GM12878 (cell line): ENCODE results near the gene LDLR. TPM values are rescaled to one million over a fixed set of nuclear protein-coding genes. Genes with fewer than 3 reads are reported as not detected.
A peak's percentile ranks its signal among the peaks of the same experiment; 100 is the strongest.

ENCODE experiments used
- BCL11A ChIP-seq: IDR thresholded peaks from 2 replicates; pipeline ENCODE4 v1.6.1; 2011; ENCODE audit warnings: low read depth, low read length
- BRCA1 ChIP-seq: IDR thresholded peaks from 2 replicates; pipeline ENCODE4 v1.6.1; 2011; ENCODE audit warnings: low read depth, low read length, improper control_type of control experiment
- EED ChIP-seq: sonication (generic); IDR thresholded peaks from 2 replicates; pipeline ENCODE4 v1.6.1; 2016; ENCODE audit warnings: antibody characterized with exemption, low read depth
- ESRRA ChIP-seq: IDR thresholded peaks from 2 replicates; pipeline ENCODE4 v1.6.1; 2012; ENCODE audit warnings: mild to moderate bottlenecking, low read length, improper control_type of control experiment
- ETV6 ChIP-seq, 2 experiments: fragments of 450-650 bp in 1 of 2; IDR thresholded peaks in 1 of 2; conservative IDR thresholded peaks in 1 of 2; 2 replicates each; pipeline ENCODE4 v1.6.1; 2014; ENCODE audit warnings: antibody characterized with exemption in 1 of 2, borderline replicate concordance in 1 of 2, low read depth in 1 of 2, mild to moderate bottlenecking in 1 of 2, moderate library complexity in 1 of 2
- FOXM1 ChIP-seq: IDR thresholded peaks from 2 replicates; pipeline ENCODE4 v1.6.1; 2012; ENCODE audit warnings: low read depth, mild to moderate bottlenecking, inconsistent platforms, low read length, moderate library complexity
- HDAC6 ChIP-seq: fragments of 200-600 bp; sonication (generic); IDR thresholded peaks from one replicate; pipeline ENCODE4 v1.8.0; 2017; ENCODE audit warnings: antibody characterized with exemption; ENCODE audit not compliant: unreplicated experiment
- IKZF2 ChIP-seq, 2 experiments: fragments of 450-650 bp; IDR thresholded peaks; 2 replicates each; pipeline ENCODE4 v1.6.1; 2017; ENCODE audit warnings: mild to moderate bottlenecking in 2 of 2, moderate library complexity in 2 of 2
- IRF4 ChIP-seq: IDR thresholded peaks from 2 replicates; pipeline ENCODE4 v1.6.1; 2011; ENCODE audit warnings: low read depth, low read length
- MTA2 ChIP-seq: fragments of 450-650 bp; IDR thresholded peaks from 2 replicates; pipeline ENCODE4 v1.6.1; 2016; ENCODE audit warnings: low read depth, mild to moderate bottlenecking, moderate library complexity
- MXI1 ChIP-seq: fragments of 150-350 bp; IDR thresholded peaks from 2 replicates; pipeline ENCODE4 v1.6.1; 2011; ENCODE audit warnings: low read depth, mild to moderate bottlenecking, inconsistent platforms, low read length, improper control_type of control experiment
- NFYA ChIP-seq: IDR thresholded peaks from 2 replicates; pipeline ENCODE4 v1.6.1; 2011; ENCODE audit warnings: low read depth, mild to moderate bottlenecking, low read length, improper control_type of control experiment, borderline replicate concordance
- POLR2A ChIP-seq: IDR thresholded peaks from 2 replicates; pipeline ENCODE4 v1.6.1; 2011; ENCODE audit warnings: low read depth, mild to moderate bottlenecking, low read length
- RB1 ChIP-seq: fragments of 450-650 bp; formaldehyde crosslinking; IDR thresholded peaks from 2 replicates; pipeline ENCODE4 v1.6.1; 2017; ENCODE audit warnings: mild to moderate bottlenecking, borderline replicate concordance
- SMAD5 ChIP-seq: IDR thresholded peaks from 2 replicates; pipeline ENCODE4 v1.6.1; 2016; ENCODE audit warnings: antibody characterized with exemption, low read depth
- SMARCA5 ChIP-seq: fragments of 450-650 bp; IDR thresholded peaks from 2 replicates; pipeline ENCODE4 v1.6.1; 2017; ENCODE audit warnings: mild to moderate bottlenecking
- SMC3 ChIP-seq: IDR thresholded peaks from 2 replicates; pipeline ENCODE4 v1.6.1; 2011; ENCODE audit warnings: low read length, improper control_type of control experiment, borderline replicate concordance
- SPI1 ChIP-seq: IDR thresholded peaks from 2 replicates; pipeline ENCODE4 v1.6.1; 2011; ENCODE audit warnings: low read depth, mild to moderate bottlenecking, low read length, moderate library complexity, borderline replicate concordance; ENCODE audit not compliant: insufficient read depth
- STAT3 ChIP-seq: IDR thresholded peaks from 2 replicates; pipeline ENCODE4 v1.6.1; 2011; ENCODE audit warnings: low read depth, low read length, improper control_type of control experiment
- SUZ12 ChIP-seq: fragments of 200-600 bp; sonication (generic); IDR thresholded peaks from one replicate; pipeline ENCODE4 v1.6.1; 2018; ENCODE audit warnings: antibody characterized with exemption, mild to moderate bottlenecking; ENCODE audit not compliant: unreplicated experiment
- WRNIP1 ChIP-seq: IDR thresholded peaks from 2 replicates; pipeline ENCODE4 v1.6.1; 2011; ENCODE audit warnings: low read depth, low read length, improper control_type of control experiment, borderline replicate concordance
- ZZZ3 ChIP-seq: IDR thresholded peaks from 2 replicates; pipeline ENCODE4 v1.6.1; 2011; ENCODE audit warnings: low read depth; ENCODE audit not compliant: control insufficient read depth, insufficient read length
- polyA plus RNA-seq, 11 experiments: library from polyadenylated mRNA; depleted of rRNA in 4 of 11; unstranded in 6 of 11; stranded (reverse) in 5 of 11; fragments of >200 nt; fragmentation: Nextera tagmentation in 4 of 11; fragmentation: Illumina TruSeq in 1 of 11; extraction: Ambion mirVana in 4 of 11; extraction: Trizol in 1 of 11; gene quantifications; 1 replicate in 1 of 11; 2 replicates in 10 of 11; pipeline versions ENCODE4 v1.2.1 to v1.2.3, GENCODE V29; 2011 to 2016; ENCODE audit warnings: inconsistent platforms in 2 of 11, missing spikeins in 2 of 11, low read depth in 1 of 11
- total RNA-seq, 4 experiments: library from RNA; depleted of rRNA in 3 of 4; stranded (reverse); fragments of >200 nt in 3 of 4; fragmentation: Illumina TruSeq in 1 of 4; extraction: Trizol in 1 of 4; gene quantifications; 2 replicates each; pipeline versions ENCODE4 v1.2.1 to v1.2.3, GENCODE V29; 2013 to 2021
- TF ChIP-seq, protein P1 (sequence below): fragments of 450-650 bp; IDR thresholded peaks from 2 replicates; pipeline ENCODE4 v1.6.1; 2017; ENCODE audit warnings: borderline replicate concordance
- TF ChIP-seq, protein P2 (sequence below): fragments of 450-650 bp; IDR thresholded peaks from 2 replicates; pipeline ENCODE4 v1.6.1; 2014; ENCODE audit warnings: mild to moderate bottlenecking
- TF ChIP-seq, protein P3 (sequence below): fragments of 450-650 bp; IDR thresholded peaks from 2 replicates; pipeline ENCODE4 v1.6.1; 2016; ENCODE audit warnings: mild to moderate bottlenecking
- TF ChIP-seq, protein P4 (sequence below): fragments of 450-650 bp; conservative IDR thresholded peaks from 2 replicates; pipeline ENCODE4 v1.6.1; 2017; ENCODE audit warnings: mild to moderate bottlenecking, moderate library complexity

LDLR gene
- total and polyA plus RNA-seq, 10 of the 15 experiments (the other 5 are each of a cell fraction or from before 2014, with no cell fraction given), result 11.3 to 59.2 (median 27.3) TPM

DNA sequence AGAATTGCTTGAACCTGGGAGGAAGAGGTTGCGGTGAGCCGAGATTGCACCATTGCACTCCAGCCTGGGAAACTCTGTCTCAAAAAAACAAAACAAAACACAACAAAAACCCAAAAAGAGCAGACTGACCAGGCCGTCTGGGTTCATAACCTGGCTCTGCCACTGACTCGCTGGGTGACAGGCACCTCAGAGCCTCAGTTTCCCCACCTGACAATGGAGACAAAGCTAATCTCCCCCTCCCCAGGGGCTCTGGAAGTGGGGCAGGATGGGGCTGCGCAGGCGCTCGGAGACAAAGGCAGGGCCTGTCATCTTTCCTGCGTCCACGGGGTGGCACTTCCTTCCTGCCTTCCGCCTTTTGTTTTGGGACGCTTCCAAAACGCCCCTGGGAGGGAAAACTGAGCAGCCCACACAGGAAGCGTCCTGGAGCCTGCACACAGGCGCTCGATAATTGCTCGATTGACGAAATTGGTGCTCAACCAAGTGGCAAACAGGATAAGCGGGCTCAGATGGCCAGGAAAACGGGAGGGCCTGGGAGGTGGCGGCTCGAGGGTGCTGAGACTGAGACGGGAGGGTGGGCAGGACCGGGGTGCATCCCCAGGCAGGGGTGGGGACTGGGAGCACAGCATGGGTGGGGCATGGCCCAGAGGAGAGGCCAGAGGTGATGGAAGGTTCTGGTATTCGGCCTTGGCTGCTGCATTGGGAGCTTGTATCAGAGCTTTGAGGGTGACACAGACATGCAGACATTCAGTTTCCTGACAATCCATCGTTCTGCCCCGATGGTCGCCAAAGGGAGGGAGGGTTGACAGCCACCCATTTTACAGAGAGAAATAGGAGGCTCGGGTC is 48.5 kb downstream of the LDLR start (continued):
- TF ChIP-seq SMC3 (peak; percentile 81), WRNIP1 (no peak), MXI1 (no peak), SPI1 (0 out of 2 replicates have a peak, but pooled peaks have one; percentile 18), MTA2 (no peak), ESRRA (no peak), SUZ12 (no peak), SMARCA5 (no peak), IRF4 (no peak), BCL11A (no peak), STAT3 (no peak), RB1 (no peak; the same call in 1 of the 2 replicates), EED (peak; percentile 55; the same call in 1 of the 2 replicates), ETV6 (conservative IDR thresholded peaks at IDR 0.05 in 1 of 2, IDR thresholded peaks at IDR 0.05 in 1 of 2; ENCODE audit: borderline replicate concordance in 1 of 2, low read depth in 1 of 2) (peak in 1 of 2 experiments; percentile 46; a peak in 1 of 4 replicates), BRCA1 (no peak), ZZZ3 (no peak), HDAC6 (no peak), IKZF2 (IDR thresholded peaks at IDR 0.05) (peak in 1 of 2 experiments; percentile 14; a peak in 1 of 4 replicates), SMAD5 (no peak), NFYA (no peak), POLR2A (no peak), FOXM1 (no peak)
- TF ChIP-seq, protein P1, sequence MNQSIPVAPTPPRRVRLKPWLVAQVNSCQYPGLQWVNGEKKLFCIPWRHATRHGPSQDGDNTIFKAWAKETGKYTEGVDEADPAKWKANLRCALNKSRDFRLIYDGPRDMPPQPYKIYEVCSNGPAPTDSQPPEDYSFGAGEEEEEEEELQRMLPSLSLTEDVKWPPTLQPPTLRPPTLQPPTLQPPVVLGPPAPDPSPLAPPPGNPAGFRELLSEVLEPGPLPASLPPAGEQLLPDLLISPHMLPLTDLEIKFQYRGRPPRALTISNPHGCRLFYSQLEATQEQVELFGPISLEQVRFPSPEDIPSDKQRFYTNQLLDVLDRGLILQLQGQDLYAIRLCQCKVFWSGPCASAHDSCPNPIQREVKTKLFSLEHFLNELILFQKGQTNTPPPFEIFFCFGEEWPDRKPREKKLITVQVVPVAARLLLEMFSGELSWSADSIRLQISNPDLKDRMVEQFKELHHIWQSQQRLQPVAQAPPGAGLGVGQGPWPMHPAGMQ, result no peak
- TF ChIP-seq, protein P2, sequence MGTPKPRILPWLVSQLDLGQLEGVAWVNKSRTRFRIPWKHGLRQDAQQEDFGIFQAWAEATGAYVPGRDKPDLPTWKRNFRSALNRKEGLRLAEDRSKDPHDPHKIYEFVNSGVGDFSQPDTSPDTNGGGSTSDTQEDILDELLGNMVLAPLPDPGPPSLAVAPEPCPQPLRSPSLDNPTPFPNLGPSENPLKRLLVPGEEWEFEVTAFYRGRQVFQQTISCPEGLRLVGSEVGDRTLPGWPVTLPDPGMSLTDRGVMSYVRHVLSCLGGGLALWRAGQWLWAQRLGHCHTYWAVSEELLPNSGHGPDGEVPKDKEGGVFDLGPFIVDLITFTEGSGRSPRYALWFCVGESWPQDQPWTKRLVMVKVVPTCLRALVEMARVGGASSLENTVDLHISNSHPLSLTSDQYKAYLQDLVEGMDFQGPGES, result no peak
- TF ChIP-seq, protein P3, sequence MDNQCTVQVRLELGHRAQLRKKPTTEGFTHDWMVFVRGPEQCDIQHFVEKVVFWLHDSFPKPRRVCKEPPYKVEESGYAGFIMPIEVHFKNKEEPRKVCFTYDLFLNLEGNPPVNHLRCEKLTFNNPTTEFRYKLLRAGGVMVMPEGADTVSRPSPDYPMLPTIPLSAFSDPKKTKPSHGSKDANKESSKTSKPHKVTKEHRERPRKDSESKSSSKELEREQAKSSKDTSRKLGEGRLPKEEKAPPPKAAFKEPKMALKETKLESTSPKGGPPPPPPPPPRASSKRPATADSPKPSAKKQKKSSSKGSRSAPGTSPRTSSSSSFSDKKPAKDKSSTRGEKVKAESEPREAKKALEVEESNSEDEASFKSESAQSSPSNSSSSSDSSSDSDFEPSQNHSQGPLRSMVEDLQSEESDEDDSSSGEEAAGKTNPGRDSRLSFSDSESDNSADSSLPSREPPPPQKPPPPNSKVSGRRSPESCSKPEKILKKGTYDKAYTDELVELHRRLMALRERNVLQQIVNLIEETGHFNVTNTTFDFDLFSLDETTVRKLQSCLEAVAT, result no peak
- TF ChIP-seq, protein P4, sequence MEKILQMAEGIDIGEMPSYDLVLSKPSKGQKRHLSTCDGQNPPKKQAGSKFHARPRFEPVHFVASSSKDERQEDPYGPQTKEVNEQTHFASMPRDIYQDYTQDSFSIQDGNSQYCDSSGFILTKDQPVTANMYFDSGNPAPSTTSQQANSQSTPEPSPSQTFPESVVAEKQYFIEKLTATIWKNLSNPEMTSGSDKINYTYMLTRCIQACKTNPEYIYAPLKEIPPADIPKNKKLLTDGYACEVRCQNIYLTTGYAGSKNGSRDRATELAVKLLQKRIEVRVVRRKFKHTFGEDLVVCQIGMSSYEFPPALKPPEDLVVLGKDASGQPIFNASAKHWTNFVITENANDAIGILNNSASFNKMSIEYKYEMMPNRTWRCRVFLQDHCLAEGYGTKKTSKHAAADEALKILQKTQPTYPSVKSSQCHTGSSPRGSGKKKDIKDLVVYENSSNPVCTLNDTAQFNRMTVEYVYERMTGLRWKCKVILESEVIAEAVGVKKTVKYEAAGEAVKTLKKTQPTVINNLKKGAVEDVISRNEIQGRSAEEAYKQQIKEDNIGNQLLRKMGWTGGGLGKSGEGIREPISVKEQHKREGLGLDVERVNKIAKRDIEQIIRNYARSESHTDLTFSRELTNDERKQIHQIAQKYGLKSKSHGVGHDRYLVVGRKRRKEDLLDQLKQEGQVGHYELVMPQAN, result no peak
